Omental fat pad (tissue), 4 donors: ENCODE results near the gene IL1RAPL1. TPM values are rescaled to one million over a fixed set of nuclear protein-coding genes. Genes with fewer than 3 reads are reported as not detected.

ENCODE experiments used
- ATAC-seq: fragments of 150-250 bp; one replicate; pipeline ENCODE4 v1.9.1; 2016; ENCODE audit warnings: mild to moderate bottlenecking, moderate library complexity; ENCODE audit not compliant: low FRiP score
- DNase-seq: peaks from one replicate; pipeline ENCODE4 v3.0.0-alpha.2; 2019; ENCODE audit warnings: low spot score
- total RNA-seq, 4 donors: library from RNA; depleted of rRNA; stranded (reverse); fragments of >200 nt; gene quantifications; one replicate each; pipeline ENCODE4 v1.1.0, GENCODE V29; 2016
- TF ChIP-seq, protein P1 (sequence below), 3 donors: fragments of 450-650 bp; IDR thresholded peaks; one replicate each; pipeline ENCODE4 v1.5.1; 2016 to 2017; ENCODE audit warnings: antibody characterized with exemption in 3 of 3, mild to moderate bottlenecking in 3 of 3, moderate library complexity in 2 of 3

Gene IL1RAPL1
- total RNA-seq, 4 donors from 2014 or later = 0.13 to 0.93 (median 0.42) TPM

DNA sequence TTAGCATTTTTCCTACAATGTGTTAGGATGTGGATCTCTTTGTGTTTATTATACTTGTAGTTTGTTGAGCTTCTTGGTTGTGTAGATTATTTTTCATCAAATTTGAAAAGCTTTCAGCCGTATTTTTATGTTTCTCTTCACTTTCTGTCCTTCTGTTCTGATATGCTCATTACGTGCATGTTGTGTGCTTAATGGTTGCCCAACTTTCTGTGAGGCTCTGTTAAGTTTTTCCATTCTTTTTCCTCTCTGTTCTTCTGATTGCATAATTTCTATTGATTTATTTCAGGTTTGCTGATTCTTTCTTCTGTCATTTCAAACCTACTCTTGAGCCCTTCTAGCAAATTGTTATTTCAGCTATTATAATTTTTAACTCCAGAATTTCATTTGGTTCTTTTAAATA lies 478.2 kb downstream of the IL1RAPL1 start:
- no peak for DNase-seq
- ATAC-seq = no peak
- TF ChIP-seq, protein P1, sequence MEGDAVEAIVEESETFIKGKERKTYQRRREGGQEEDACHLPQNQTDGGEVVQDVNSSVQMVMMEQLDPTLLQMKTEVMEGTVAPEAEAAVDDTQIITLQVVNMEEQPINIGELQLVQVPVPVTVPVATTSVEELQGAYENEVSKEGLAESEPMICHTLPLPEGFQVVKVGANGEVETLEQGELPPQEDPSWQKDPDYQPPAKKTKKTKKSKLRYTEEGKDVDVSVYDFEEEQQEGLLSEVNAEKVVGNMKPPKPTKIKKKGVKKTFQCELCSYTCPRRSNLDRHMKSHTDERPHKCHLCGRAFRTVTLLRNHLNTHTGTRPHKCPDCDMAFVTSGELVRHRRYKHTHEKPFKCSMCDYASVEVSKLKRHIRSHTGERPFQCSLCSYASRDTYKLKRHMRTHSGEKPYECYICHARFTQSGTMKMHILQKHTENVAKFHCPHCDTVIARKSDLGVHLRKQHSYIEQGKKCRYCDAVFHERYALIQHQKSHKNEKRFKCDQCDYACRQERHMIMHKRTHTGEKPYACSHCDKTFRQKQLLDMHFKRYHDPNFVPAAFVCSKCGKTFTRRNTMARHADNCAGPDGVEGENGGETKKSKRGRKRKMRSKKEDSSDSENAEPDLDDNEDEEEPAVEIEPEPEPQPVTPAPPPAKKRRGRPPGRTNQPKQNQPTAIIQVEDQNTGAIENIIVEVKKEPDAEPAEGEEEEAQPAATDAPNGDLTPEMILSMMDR (IDR thresholded peaks at IDR 0.05) = no peak

DNA sequence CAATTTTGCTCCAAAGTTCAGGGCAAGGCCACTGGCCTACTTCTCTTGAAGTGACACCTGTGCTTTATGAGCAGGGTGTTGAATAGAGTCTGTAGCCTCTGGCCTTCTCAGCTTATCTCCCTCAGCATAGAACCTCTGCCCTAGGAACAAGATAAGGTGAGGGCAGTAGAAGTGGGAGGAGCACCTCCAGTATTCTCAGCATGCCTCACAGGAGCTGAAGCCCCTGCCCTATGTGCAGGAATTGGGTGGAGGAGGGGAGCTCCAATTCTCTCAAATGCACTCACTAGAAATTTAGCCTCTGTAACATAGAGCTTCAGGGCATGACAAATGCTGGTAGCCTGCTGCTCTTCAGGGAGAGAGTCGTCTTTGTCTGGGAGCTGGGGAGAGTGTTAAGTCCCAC lies 479.3 kb downstream of the IL1RAPL1 start:
- ATAC-seq (no peak), DNase-seq (no peak)
- TF ChIP-seq, protein P1 (IDR thresholded peaks at IDR 0.05) = no peak

DNA sequence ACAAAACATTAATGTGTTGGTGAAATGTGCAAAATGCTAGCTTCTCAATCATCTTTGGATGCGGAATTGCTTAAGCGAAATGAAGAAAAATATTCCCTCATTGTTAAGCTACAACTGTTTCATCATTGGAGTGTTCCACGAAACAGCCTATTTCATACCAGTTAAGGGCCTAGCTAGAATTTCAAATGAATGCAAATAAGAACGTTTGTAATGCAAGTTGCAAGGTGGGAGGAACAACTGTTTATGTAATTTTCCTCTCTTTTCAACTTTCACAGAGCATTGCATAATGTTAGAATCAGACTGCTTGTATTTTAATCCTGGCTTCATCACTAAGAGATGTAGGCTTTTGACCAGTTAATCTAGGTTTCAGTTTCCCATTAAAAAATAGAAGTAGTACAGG lies 480.1 kb downstream of the IL1RAPL1 start:
- DNase-seq (no peak), ATAC-seq (no peak)
- TF ChIP-seq, protein P1 (IDR thresholded peaks at IDR 0.05) = no peak

DNA sequence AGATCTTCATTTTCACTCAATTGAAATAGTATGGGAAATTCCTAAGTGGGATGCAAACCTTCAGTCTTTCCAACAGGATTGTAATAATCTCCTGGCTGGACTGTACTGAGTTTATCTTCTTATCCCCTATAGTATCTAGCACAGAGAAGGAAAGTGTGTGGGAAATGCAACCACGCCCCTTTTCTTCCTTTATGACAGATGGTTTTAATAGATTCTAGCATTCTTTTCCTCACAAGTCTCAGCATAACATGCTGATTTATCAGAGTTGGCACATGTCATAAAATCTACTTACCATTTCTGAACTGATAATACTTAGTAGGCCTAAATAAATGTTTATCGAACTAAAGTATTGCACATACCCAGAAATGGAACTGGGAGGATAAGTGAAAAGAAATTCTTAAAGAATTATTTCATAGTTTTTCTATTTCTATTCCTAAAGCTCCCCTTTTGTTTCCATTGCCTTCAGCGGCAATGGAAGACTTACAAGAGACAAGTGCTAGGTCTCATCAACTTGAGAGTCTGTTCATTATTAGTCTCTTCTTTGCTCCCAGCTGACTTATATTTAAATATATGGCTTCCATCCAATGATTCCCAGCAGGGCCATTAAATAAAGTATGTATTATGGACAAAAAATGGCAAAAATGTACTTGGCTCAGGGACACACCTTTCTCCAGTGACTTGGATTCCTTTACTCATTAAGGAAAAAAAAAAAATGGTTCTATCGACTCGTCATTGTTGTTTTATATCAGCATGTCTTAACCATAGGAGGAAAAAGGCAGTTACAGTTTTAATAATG lies 484.5 kb downstream of the IL1RAPL1 start:
- TF ChIP-seq, protein P1 (IDR thresholded peaks at IDR 0.05) = no peak
- ATAC-seq (no peak), DNase-seq (no peak)

DNA sequence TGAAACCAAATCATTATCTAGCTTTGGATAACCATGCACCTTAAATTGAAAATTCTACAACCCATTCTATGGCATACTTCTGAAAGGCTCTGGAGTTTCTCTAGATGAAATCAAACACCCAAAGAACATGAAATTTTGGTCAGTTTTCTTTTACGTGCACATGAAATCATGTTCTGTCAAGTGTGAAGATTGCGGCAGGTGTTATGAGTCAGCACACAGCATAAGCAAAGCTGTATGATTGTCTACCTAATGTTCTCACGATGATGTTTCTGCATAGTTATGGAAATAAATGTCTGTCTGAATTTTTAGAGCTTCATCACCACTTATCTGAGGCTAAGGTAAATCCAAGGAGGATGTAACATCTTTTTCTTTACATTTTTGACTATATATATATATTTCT lies 495.3 kb downstream of the IL1RAPL1 start:
- DNase-seq (no peak), ATAC-seq (no peak)
- TF ChIP-seq, protein P1 (IDR thresholded peaks at IDR 0.05) = no peak

DNA sequence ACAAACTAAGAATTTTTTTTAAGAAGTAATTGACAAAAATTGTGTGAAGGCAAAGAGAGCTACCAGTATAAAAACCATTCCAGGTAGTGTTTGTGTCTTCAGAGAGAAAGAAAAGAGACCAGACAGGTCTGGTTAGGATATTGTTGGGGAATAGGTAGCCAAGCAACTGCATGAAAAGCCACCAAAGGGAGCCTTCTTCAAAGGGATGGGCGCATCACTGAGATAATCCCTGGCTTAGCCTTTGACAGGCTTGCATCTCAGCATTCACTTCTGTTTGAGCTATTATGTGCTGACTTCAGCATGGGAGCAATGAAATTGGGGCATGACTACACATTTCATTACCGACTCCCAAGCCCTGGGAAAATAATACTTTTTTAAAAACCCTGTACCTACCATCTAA lies 496.6 kb downstream of the IL1RAPL1 start:
- TF ChIP-seq, protein P1 (IDR thresholded peaks at IDR 0.05) = no peak
- no peak for DNase-seq
- ATAC-seq = no peak

DNA sequence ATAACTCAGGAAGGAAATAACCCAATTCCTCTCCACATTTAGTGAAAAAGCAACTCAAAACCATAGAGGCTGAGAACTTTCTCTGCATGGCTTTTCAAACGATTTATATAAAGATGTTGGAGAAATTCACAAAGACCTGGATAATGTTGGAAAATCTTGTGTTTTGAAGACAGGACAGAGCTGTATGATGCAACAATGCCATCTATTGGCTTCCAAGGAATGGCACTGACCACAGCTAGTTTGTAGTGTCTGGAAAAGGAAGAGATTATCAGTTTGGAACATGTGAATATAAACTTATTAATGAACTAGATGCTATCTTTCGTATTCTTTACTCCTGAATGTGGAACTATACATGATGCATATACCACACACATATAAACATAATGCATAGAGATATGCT lies 503.6 kb downstream of the IL1RAPL1 start:
- TF ChIP-seq, protein P1 (IDR thresholded peaks at IDR 0.05) = no peak
- ATAC-seq (no peak), DNase-seq (no peak)
